CD8-positive, alpha-beta memory T cell (primary cell): ENCODE measurements around the gene PRKAR1B. TPM values are rescaled to one million over a fixed set of nuclear protein-coding genes. Genes with fewer than 3 reads are reported as not detected.
"Not testable (repeated sequence)": the region's sequence is repeated elsewhere in the genome, so short reads cannot be mapped to it uniquely, and the experiment has no call there.

ENCODE experiments used
- CTCF ChIA-PET: fragments of 350-600 bp; sonication (Branson Sonifier 250); formaldehyde crosslinking; loops from one replicate; lab custom pipeline; 2021; ENCODE audit warnings: antibody characterized with exemption; lab: Charles Lee
- POLR2A ChIA-PET: fragments of 350-600 bp; sonication (Branson Sonifier 250); formaldehyde crosslinking; loops from one replicate; lab custom pipeline; 2021; ENCODE audit warnings: antibody characterized with exemption; lab: Charles Lee
- DNase-seq, 5 donors: peaks; one replicate each; pipeline versions ENCODE4 v3.0.0 to v3.0.0-alpha.2; 2020 to 2022; ENCODE audit warnings: mixed read lengths in 1 of 5
- H3K27ac ChIP-seq: one replicate; pipeline ENCODE4 v1.7.0; 2013; ENCODE audit warnings: low read depth, mild to moderate bottlenecking, low read length, moderate library complexity
- H3K27me3 ChIP-seq: 2 replicates; pipeline ENCODE4 v1.7.0; 2013; ENCODE audit warnings: low read length, mild to moderate bottlenecking; ENCODE audit not compliant: insufficient read depth, poor library complexity, severe bottlenecking
- H3K36me3 ChIP-seq: 2 replicates; pipeline ENCODE4 v1.7.0; 2013; ENCODE audit warnings: mild to moderate bottlenecking, low read length, moderate library complexity; ENCODE audit not compliant: insufficient read depth
- H3K4me1 ChIP-seq: 2 replicates; pipeline ENCODE4 v1.7.0; 2013; ENCODE audit warnings: mild to moderate bottlenecking, low read length, moderate library complexity; ENCODE audit not compliant: insufficient read depth
- H3K4me3 ChIP-seq: 2 replicates; pipeline ENCODE4 v1.7.0; 2013; ENCODE audit warnings: mild to moderate bottlenecking, low read length
- H3K9me3 ChIP-seq: 2 replicates; pipeline ENCODE4 v1.7.0; 2013; ENCODE audit warnings: mild to moderate bottlenecking, low read length
- H3K27ac Mint-ChIP-seq, 8 donors: one replicate each; pipeline ENCODE4 v1.8.0; 2020 to 2021; ENCODE audit warnings: mixed read lengths in 8 of 8, mild to moderate bottlenecking in 6 of 8, inconsistent platforms in 3 of 8, moderate library complexity in 3 of 8
- H3K27me3 Mint-ChIP-seq, 2 donors: one replicate each; pipeline ENCODE4 v1.8.0; 2020 to 2021; ENCODE audit warnings: mixed read lengths in 2 of 2, mild to moderate bottlenecking in 1 of 2, moderate library complexity in 1 of 2
- H3K36me3 Mint-ChIP-seq, 3 donors: one replicate each; pipeline ENCODE4 v1.8.0; 2020 to 2021; ENCODE audit warnings: mixed read lengths in 3 of 3, inconsistent platforms in 1 of 3, mild to moderate bottlenecking in 1 of 3
- H3K4me1 Mint-ChIP-seq, 3 donors: one replicate each; pipeline ENCODE4 v1.8.0; 2020 to 2021; ENCODE audit warnings: mixed read lengths in 3 of 3, inconsistent platforms in 1 of 3, mild to moderate bottlenecking in 1 of 3
- H3K4me3 Mint-ChIP-seq, 7 donors: one replicate each; pipeline ENCODE4 v1.8.0; 2020 to 2021; ENCODE audit warnings: mixed read lengths in 7 of 7, mild to moderate bottlenecking in 6 of 7, moderate library complexity in 4 of 7, inconsistent platforms in 2 of 7
- H3K9me3 Mint-ChIP-seq, 5 donors: one replicate each; pipeline ENCODE4 v1.8.0; 2020 to 2022; ENCODE audit warnings: mixed read lengths in 5 of 5, mild to moderate bottlenecking in 3 of 5, moderate library complexity in 2 of 5, inconsistent platforms in 1 of 5
- polyA plus RNA-seq: library from polyadenylated mRNA; unstranded; fragments of 300-500 nt; fragmentation: Illumina TruSeq; gene quantifications from one replicate; pipeline ENCODE4 v1.2.3, GENCODE V29; 2021
- total RNA-seq, 2 experiments: library from RNA; stranded (reverse); gene quantifications; one replicate each; pipeline ENCODE4 v1.2.3, GENCODE V29; 2021

PRKAR1B gene
- total and polyA plus RNA-seq, 3 experiments from 2014 or later = 8.1 to 32.4 (median 28.3) TPM

- POLR2A ChIA-PET, H3K4me1 Mint-ChIP-seq, H3K4me3 ChIP-seq, H3K4me1 ChIP-seq, H3K27me3 ChIP-seq, H3K27ac ChIP-seq, H3K27ac Mint-ChIP-seq, H3K27me3 Mint-ChIP-seq, H3K9me3 Mint-ChIP-seq, H3K9me3 ChIP-seq, DNase-seq, H3K36me3 ChIP-seq, H3K4me3 Mint-ChIP-seq: not testable (repeated sequence)
- H3K36me3 Mint-ChIP-seq = peaks cover 11 to 53% (median 18%) of the 10 kb centered on the region in 3 donors
- CTCF ChIA-PET = interaction anchor here (1.9 kb wide), 1 partner anchor 422 kb away, joined by 5 read pairs; no protein-coding TSS in a partner anchor
These were observed 16.5 kb upstream of the PRKAR1B start for GRCh38 chr7:743341-744127.

- H3K9me3 ChIP-seq = no peaks in the 10 kb centered on the region
- H3K27me3 ChIP-seq = no peaks in the 10 kb centered on the region
- ChIA-PET CTCF (interaction anchor here (1.9 kb wide), 1 partner anchor 421 kb away, joined by 5 read pairs; no protein-coding TSS in a partner anchor), POLR2A (no interaction called here)
- H3K4me3 Mint-ChIP-seq = no peak overlapping the region
- no peak overlapping the region for H3K27ac Mint-ChIP-seq
- H3K36me3 Mint-ChIP-seq = peaks cover 11 to 59% (median 18%) of the 10 kb centered on the region in 3 donors
- H3K4me3 ChIP-seq = no peak overlapping the region
- no peak overlapping the region for H3K27ac ChIP-seq
- no peaks in the 10 kb centered on the region for H3K4me1 ChIP-seq
- no peaks in the 10 kb centered on the region for H3K27me3 Mint-ChIP-seq
- H3K9me3 Mint-ChIP-seq = no peaks in the 10 kb centered on the region
- no peaks in the 10 kb centered on the region for H3K36me3 ChIP-seq
- peaks cover 2 to 4% (median 3%) of the 10 kb centered on the region in 3 donors for H3K4me1 Mint-ChIP-seq
- no peak for DNase-seq
These were observed 15.7 kb upstream of the PRKAR1B start for GRCh38 chr7:742791-743190.

- H3K4me3 Mint-ChIP-seq = no peak overlapping the region
- peaks cover 16 to 64% (median 18%) of the 10 kb centered on the region in 3 donors for H3K36me3 Mint-ChIP-seq
- Histone ChIP-seq H3K4me3 (no peak overlapping the region), H3K27ac (no peak overlapping the region), H3K9me3 (no peaks in the 10 kb centered on the region), H3K4me1 (no peaks in the 10 kb centered on the region), H3K36me3 (no peaks in the 10 kb centered on the region), H3K27me3 (no peaks in the 10 kb centered on the region)
- H3K27me3 Mint-ChIP-seq = no peaks in the 10 kb centered on the region
- DNase-seq = no peak
- peak overlapping the region in 1 of 8 donors; percentile 54 for H3K27ac Mint-ChIP-seq
- H3K4me1 Mint-ChIP-seq = peaks cover 5 to 10% (median 10%) of the 10 kb centered on the region in 3 donors
- no peaks in the 10 kb centered on the region for H3K9me3 Mint-ChIP-seq
- ChIA-PET POLR2A (no interaction called here), CTCF (interaction anchor here (1.9 kb wide), 1 partner anchor 420 kb away, joined by 5 read pairs; no protein-coding TSS in a partner anchor)
These were observed 14.8 kb upstream of the PRKAR1B start for GRCh38 chr7:741850-742249.

- CTCF ChIA-PET = no interaction called here
- no peaks in the 10 kb centered on the region for H3K36me3 ChIP-seq
- H3K27me3 Mint-ChIP-seq = no peaks in the 10 kb centered on the region
These were observed 14.2 kb upstream of the PRKAR1B start for GRCh38 chr7:741191-741671.

GRCh38 chr7:739983-740942 lies 13.2 kb upstream of the PRKAR1B start:
- Histone ChIP-seq H3K4me1 (no peaks in the 10 kb centered on the region), H3K9me3 (no peaks in the 10 kb centered on the region), H3K4me3 (no peak overlapping the region), H3K27ac (no peak overlapping the region), H3K27me3 (no peaks in the 10 kb centered on the region), H3K36me3 (no peaks in the 10 kb centered on the region)
- CTCF ChIA-PET = no interaction called here
- no peak overlapping the region for H3K4me3 Mint-ChIP-seq
- H3K27me3 Mint-ChIP-seq = no peaks in the 10 kb centered on the region
- POLR2A ChIA-PET = interaction anchor here (0.6 kb wide), 1 partner anchor 235 kb away, joined by 5 read pairs; no protein-coding TSS in a partner anchor
- peaks cover 5 to 10% (median 10%) of the 10 kb centered on the region in 3 donors for H3K4me1 Mint-ChIP-seq
- H3K36me3 Mint-ChIP-seq = peaks cover 16 to 57% (median 17%) of the 10 kb centered on the region in 3 donors
- H3K9me3 Mint-ChIP-seq = no peaks in the 10 kb centered on the region
- DNase-seq = no peak
- no peak overlapping the region for H3K27ac Mint-ChIP-seq

More at GRCh38 chr7:741191-741671, 14.2 kb upstream of the PRKAR1B start:
- Histone ChIP-seq H3K4me1 (no peaks in the 10 kb centered on the region), H3K9me3 (no peaks in the 10 kb centered on the region), H3K27ac (no peak overlapping the region), H3K27me3 (no peaks in the 10 kb centered on the region), H3K4me3 (no peak overlapping the region)
- Mint-ChIP-seq H3K27ac (no peak overlapping the region), H3K4me1 (peaks cover 5 to 10% (median 10%) of the 10 kb centered on the region in 3 donors), H3K4me3 (no peak overlapping the region), H3K36me3 (peaks cover 16 to 62% (median 18%) of the 10 kb centered on the region in 3 donors), H3K9me3 (no peaks in the 10 kb centered on the region)
- no peak for DNase-seq
- POLR2A ChIA-PET = no interaction called here

GRCh38 chr7:739455-739982 lies 12.4 kb upstream of the PRKAR1B start:
- no peak for DNase-seq
- Mint-ChIP-seq H3K9me3 (no peaks in the 10 kb centered on the region), H3K27me3 (no peaks in the 10 kb centered on the region), H3K27ac (no peak overlapping the region), H3K4me3 (no peak overlapping the region), H3K4me1 (peaks cover 5 to 10% (median 10%) of the 10 kb centered on the region in 3 donors), H3K36me3 (peaks cover 11 to 51% (median 16%) of the 10 kb centered on the region in 3 donors)
- Histone ChIP-seq H3K36me3 (no peaks in the 10 kb centered on the region), H3K27ac (no peak overlapping the region), H3K4me3 (no peak overlapping the region), H3K9me3 (peaks cover 7% of the 10 kb centered on the region), H3K4me1 (no peaks in the 10 kb centered on the region), H3K27me3 (no peaks in the 10 kb centered on the region)
- POLR2A ChIA-PET = interaction anchor here (0.6 kb wide), 1 partner anchor 234 kb away, joined by 5 read pairs; no protein-coding TSS in a partner anchor
- CTCF ChIA-PET = no interaction called here

- Histone ChIP-seq H3K36me3 (peaks cover 4% of the 10 kb centered on the region), H3K4me1 (no peaks in the 10 kb centered on the region), H3K4me3 (no peak overlapping the region), H3K27ac (no peak overlapping the region), H3K27me3 (no peaks in the 10 kb centered on the region), H3K9me3 (peaks cover 10% of the 10 kb centered on the region)
- H3K36me3 Mint-ChIP-seq = peaks cover 11 to 45% (median 16%) of the 10 kb centered on the region in 3 donors
- DNase-seq = no peak
- CTCF ChIA-PET = no interaction called here
- peaks cover 5 to 10% (median 10%) of the 10 kb centered on the region in 3 donors for H3K4me1 Mint-ChIP-seq
- H3K27me3 Mint-ChIP-seq = no peaks in the 10 kb centered on the region
- POLR2A ChIA-PET = no interaction called here
- H3K27ac Mint-ChIP-seq = peak overlapping the region in 1 of 8 donors; percentile 22
- H3K9me3 Mint-ChIP-seq = peaks cover 0 to 5% (median 0%) of the 10 kb centered on the region in 5 donors
- H3K4me3 Mint-ChIP-seq = no peak overlapping the region
These were observed 11.8 kb upstream of the PRKAR1B start for GRCh38 chr7:738723-739454.
